Left ventricle myocardium inferior (tissue), 1 donor: ENCODE measurements around the gene TMEM125. TPM values are rescaled to one million over a fixed set of nuclear protein-coding genes. Genes with fewer than 3 reads are reported as not detected.
A peak's percentile ranks its signal among the peaks of the same experiment; 100 is the strongest.

Source experiments
- DNase-seq: peaks from one replicate; pipeline ENCODE4 v3.0.0-alpha.2; 2020
- H3K27ac ChIP-seq: fragments of 200-600 bp; replicated peaks from 2 replicates; pipeline ENCODE4 v1.8.0; 2021
- H3K27me3 ChIP-seq: fragments of 200-600 bp; 2 replicates; pipeline ENCODE4 v1.8.0; 2021; ENCODE audit warnings: low read depth
- H3K36me3 ChIP-seq: fragments of 200-600 bp; 2 replicates; pipeline ENCODE4 v1.8.0; 2021
- H3K4me1 ChIP-seq: fragments of 200-600 bp; 2 replicates; pipeline ENCODE4 v1.8.0; 2021
- H3K4me3 ChIP-seq: fragments of 200-600 bp; 2 replicates; pipeline ENCODE4 v1.8.0; 2021; ENCODE audit warnings: mild to moderate bottlenecking, moderate library complexity
- H3K9me3 ChIP-seq: fragments of 200-600 bp; replicated peaks from 2 replicates; pipeline ENCODE4 v1.8.0; 2021
- intact Hi-C: fragments of 100-400 bp; cut with micrococcal nuclease; formaldehyde crosslinking; loops from one replicate; pipeline ENCODE4 v1.11.0; 2022
- long read RNA-seq: library from polyadenylated mRNA; unstranded; transcript quantifications from one replicate; pipeline ENCODE4 v2.0.0, GENCODE V29; 2021
- total RNA-seq: library from RNA; stranded (reverse); fragmentation: NEBNext Ultra II Directional; extraction: Animal tissue kit (Norgen Biotek cat#: 25700); gene quantifications from one replicate; pipeline ENCODE4 v1.2.1, GENCODE V29; 2021
- TF ChIP-seq, protein P1 (sequence below): fragments of 200-600 bp; IDR thresholded peaks from 2 replicates; pipeline ENCODE4 v1.8.0; 2021; ENCODE audit warnings: antibody characterized with exemption, mild to moderate bottlenecking, borderline replicate concordance
- donor health status: DM: no; HTN: yes; CAD: no; lungs with severe emphysema.

Gene TMEM125
- total RNA-seq = not detected
- long read RNA-seq, partial matches to known transcripts = 0 of 1 reads
- long read RNA-seq, other reads (novel, unspliced or antisense) = 0 of 1 reads

DNA sequence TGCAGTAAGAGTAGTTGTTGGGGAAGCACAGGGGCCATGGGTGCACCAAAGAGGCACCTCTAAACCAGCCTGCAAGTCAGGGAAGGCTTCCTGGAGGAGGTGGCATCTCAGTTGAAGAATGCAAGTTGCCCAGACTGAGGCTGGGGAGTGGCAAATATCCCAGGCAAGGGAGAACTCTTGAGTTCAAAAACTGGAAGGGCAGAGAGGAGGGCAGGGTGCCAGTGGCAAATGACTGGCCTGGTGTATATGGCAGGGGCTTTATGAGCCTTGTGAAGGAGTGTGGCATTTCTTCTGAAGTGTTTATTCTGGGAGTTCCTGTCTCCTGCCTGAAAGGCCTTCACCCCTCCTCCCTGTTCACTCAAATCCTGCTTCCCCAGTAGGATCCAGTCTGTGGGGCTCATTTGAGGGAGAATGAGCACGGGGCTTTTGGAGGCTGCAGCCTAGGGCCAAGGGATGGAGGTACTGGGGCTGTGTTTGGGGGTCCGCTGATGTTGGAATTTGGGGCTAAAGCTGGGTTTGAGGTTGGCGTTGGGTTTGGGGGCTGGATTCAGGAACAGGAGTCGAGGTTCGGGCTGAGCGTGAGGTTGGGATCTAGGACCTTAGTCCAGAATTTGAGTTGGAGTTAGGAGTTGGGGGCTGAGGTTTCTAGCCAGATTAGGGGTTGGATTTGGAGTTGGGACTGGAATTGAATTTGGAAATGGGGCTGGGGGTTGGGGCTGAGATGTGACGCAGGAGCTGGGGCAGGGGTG is at the start of gene TMEM125:
Gene TMEM125 (plus strand): TSS at position 357 of the 749 bp plus-strand sequence. CDS start 2,740 bp downstream, outside the sequence.
- no peaks in the 10 kb centered on the region for H3K36me3 ChIP-seq
- peaks cover 11% of the 10 kb centered on the region for H3K27me3 ChIP-seq
- intact Hi-C loops = no loop called here
- no peaks in the 10 kb centered on the region for H3K9me3 ChIP-seq
- peaks cover 14% of the 10 kb centered on the region for H3K4me1 ChIP-seq
- no peak within 1 kb of the TSS for H3K27ac ChIP-seq
- TF ChIP-seq, protein P1, sequence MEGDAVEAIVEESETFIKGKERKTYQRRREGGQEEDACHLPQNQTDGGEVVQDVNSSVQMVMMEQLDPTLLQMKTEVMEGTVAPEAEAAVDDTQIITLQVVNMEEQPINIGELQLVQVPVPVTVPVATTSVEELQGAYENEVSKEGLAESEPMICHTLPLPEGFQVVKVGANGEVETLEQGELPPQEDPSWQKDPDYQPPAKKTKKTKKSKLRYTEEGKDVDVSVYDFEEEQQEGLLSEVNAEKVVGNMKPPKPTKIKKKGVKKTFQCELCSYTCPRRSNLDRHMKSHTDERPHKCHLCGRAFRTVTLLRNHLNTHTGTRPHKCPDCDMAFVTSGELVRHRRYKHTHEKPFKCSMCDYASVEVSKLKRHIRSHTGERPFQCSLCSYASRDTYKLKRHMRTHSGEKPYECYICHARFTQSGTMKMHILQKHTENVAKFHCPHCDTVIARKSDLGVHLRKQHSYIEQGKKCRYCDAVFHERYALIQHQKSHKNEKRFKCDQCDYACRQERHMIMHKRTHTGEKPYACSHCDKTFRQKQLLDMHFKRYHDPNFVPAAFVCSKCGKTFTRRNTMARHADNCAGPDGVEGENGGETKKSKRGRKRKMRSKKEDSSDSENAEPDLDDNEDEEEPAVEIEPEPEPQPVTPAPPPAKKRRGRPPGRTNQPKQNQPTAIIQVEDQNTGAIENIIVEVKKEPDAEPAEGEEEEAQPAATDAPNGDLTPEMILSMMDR = no peak
- H3K4me3 ChIP-seq = peak within 1 kb of the TSS; percentile 44
- DNase-seq = no peak

DNA sequence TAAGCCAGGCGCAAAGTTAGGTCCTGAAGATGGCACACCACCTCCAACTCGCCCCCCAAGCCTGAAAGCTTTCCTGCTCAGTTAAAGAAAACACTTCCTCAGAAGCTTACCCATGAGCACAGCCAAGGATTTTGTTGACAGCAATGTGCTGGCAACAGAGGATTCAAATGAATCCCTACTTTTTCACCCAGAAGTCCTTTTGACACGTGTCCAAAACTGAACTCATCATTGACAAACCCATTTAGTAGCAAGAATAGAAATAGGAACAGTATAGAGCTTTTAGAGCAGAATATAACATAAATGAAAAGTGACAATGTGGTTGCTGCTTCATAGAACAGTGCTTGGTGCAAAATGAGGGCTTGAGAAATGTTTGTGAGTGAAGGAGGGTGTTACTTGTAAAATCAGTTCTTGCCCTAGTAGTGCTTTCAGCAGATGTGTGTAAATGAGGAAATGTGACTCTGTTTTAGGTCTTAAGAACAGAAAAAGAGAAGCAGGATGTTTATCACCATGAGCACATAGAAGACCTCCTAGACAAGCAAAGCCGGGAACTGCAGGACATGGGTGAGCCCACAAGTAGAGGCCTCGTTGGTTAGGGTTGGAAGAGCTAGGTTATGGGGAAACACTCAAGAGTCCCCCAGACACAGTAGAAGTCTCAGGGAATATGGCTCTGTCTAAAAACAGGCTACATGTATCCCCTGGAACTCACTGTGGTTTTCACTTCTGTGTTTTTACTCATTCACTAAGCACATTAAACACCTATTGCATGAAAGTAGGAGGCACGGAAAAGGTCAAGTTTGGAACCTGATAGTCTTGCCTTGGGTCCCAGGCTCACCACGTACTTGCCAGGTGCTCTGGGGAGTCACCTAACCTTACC is 48.6 kb upstream of the TMEM125 start:
- intact Hi-C loops = loop anchor here (10.0 kb wide), 1 partner anchor 164 kb away; the partner anchor contains the start of genes MED8 and SZT2
- TF ChIP-seq, protein P1 = no peak
- Histone ChIP-seq H3K36me3 (no peaks in the 10 kb centered on the region), H3K4me1 (peaks cover 8% of the 10 kb centered on the region), H3K27me3 (no peaks in the 10 kb centered on the region), H3K27ac (no peak overlapping the region), H3K4me3 (no peak overlapping the region), H3K9me3 (no peaks in the 10 kb centered on the region)
- no peak for DNase-seq

DNA sequence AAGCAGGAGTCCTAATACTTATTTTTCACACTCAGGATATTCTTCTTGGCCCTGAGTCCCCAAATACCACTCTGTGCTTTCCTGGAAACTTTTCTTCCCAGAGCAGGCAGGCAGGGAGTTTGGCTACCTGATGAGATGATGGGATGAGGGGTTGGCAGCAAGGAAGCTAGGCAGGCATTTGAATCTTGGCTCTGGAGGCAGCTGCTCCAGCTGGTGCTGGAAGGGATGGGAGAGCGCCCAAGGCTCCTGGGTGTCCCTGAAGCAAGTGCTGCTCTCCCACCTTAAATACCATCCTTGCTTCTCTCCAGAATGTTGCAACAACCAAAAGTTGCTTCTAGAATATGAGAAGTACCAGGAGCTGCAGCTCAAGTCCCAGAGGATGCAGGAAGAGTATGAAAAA is 48.0 kb upstream of the TMEM125 start:
- DNase-seq = no peak
- TF ChIP-seq, protein P1 = no peak
- Histone ChIP-seq H3K4me3 (no peak overlapping the region), H3K4me1 (peaks cover 8% of the 10 kb centered on the region), H3K27me3 (no peaks in the 10 kb centered on the region), H3K27ac (no peak overlapping the region), H3K9me3 (no peaks in the 10 kb centered on the region), H3K36me3 (no peaks in the 10 kb centered on the region)
- intact Hi-C loops = loop anchor here (10.0 kb wide), 1 partner anchor 163 kb away; the partner anchor contains the start of genes MED8 and SZT2

DNA sequence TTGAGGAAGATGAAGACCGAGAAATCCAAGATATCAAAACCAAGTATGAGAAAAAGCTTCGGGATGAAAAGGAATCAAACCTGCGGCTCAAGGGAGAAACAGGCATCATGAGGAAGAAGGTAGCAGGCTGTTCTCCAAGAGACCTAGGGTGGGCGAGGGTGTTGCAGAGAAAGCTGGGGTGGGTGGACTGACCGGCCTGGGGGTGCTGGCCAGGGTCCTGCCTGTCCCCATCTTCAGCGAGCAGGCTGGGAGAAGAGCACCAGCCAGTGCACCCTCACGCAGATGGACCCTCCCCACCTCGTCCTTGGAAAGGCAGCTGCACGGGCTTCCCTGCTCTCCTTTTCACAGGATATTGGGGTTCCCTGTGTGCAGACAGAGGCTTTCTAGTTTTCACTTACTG is 46.9 kb upstream of the TMEM125 start:
- H3K4me1 ChIP-seq = peaks cover 11% of the 10 kb centered on the region
- H3K27ac ChIP-seq = no peak overlapping the region
- TF ChIP-seq, protein P1 = no peak
- intact Hi-C loops = loop anchor here (10.0 kb wide), 1 partner anchor 162 kb away; the partner anchor contains the start of genes MED8 and SZT2
- H3K36me3 ChIP-seq = no peaks in the 10 kb centered on the region
- H3K27me3 ChIP-seq = no peaks in the 10 kb centered on the region
- no peaks in the 10 kb centered on the region for H3K9me3 ChIP-seq
- no peak overlapping the region for H3K4me3 ChIP-seq
- DNase-seq = no peak

DNA sequence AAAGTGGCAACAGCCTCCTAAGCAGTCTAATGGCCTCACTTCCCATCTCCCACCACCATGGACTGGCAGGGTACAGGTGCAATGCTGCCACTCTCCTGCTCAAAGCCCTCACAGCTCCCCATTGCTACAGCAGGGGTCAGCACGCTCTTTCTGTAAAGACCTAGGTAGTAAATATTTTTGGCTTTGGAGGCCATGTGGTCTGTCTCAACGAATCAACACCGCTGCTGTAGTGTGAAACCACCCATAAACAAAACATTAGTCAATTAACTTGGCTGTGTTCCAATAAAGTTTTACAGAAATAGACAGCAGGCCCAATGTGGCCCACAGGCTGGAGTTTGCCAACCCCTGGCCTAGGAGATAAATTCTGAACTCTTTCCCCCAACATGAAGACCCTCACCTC is 44.6 kb upstream of the TMEM125 start:
- no peak overlapping the region for H3K27ac ChIP-seq
- H3K9me3 ChIP-seq = no peaks in the 10 kb centered on the region
- DNase-seq = no peak
- no peaks in the 10 kb centered on the region for H3K36me3 ChIP-seq
- TF ChIP-seq, protein P1 = no peak
- no peak overlapping the region for H3K4me3 ChIP-seq
- intact Hi-C loops = loop anchor here (10.0 kb wide), 1 partner anchor 160 kb away; the partner anchor contains the start of genes MED8 and SZT2
- peaks cover 11% of the 10 kb centered on the region for H3K4me1 ChIP-seq
- H3K27me3 ChIP-seq = no peaks in the 10 kb centered on the region
